ENCODE results near the gene RNF207. TPM values are rescaled to one million over a fixed set of nuclear protein-coding genes. Genes with fewer than 3 reads are reported as not detected.
A peak's percentile ranks its signal among the peaks of the same experiment; 100 is the strongest.

Gene RNF207
- total and polyA plus RNA-seq, 2 of the 13 experiments (the other 11 are each of a cell fraction or from before 2014, with no cell fraction given) = 9.8 to 15.9 TPM

DNA sequence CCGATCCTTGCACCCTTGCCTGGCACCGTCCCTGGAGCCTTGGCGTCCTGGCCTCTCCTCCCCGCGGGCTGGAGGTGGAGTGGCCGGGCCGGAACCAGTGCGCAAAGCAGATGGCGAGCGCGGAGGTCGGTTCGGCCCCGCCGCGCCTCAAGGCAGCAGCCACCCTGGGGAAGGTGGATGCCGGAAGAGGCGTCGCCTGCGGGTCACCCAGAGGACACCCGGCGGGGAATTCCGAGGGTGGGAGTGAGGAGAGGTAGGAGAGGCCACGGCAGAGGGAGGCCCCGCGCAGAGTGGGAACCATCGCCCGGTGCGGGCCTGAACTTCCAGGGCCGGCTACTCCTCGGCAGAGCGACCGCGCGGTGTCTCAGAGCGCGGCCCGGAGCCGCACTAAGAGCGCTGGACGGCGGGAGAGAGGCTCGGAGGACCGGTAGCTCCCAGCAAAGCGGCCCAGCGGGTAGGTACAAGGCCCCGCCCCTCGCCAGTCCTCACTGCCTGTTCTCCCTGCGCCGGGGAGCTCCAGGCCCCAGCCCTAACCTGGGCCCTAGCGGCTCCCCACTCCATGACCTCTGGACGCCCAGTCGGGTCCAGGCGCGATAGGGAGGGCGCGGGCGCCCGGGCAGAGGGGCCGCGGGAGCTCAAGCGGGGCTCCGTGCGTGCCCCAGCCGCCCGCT, at the start of gene RNF207 (continued):
- TF ChIP-seq, protein P1, sequence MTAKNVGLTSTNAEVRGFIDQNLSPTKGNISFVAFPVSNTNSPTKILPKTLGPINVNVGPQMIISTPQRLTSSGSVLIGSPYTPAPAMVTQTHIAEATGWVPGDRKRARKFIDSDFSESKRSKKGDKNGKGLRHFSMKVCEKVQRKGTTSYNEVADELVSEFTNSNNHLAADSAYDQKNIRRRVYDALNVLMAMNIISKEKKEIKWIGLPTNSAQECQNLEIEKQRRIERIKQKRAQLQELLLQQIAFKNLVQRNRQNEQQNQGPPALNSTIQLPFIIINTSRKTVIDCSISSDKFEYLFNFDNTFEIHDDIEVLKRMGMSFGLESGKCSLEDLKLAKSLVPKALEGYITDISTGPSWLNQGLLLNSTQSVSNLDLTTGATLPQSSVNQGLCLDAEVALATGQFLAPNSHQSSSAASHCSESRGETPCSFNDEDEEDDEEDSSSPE (CRISPR knock-in tag; IDR thresholded peaks at IDR 0.05) = peak; percentile 67; the same call in 1 of the 2 replicates
- TF ChIP-seq SMARCE1 (IDR thresholded peaks at IDR 0.05; ENCODE audit: borderline replicate concordance) (no peak), SOX6 (IDR thresholded peaks at IDR 0.05) (no peak), SOX6 (CRISPR knock-in tag; IDR thresholded peaks at IDR 0.05) (peak; percentile 55), ONECUT2 (CRISPR knock-in tag; IDR thresholded peaks at IDR 0.05) (no peak), AGO1 (IDR thresholded peaks at IDR 0.05; ENCODE audit: low read depth, low read length, poor library complexity, severe bottlenecking) (no peak), ZSCAN21 (CRISPR knock-in tag; IDR thresholded peaks at IDR 0.05; ENCODE audit: borderline replicate concordance) (no peak), EZH2 (conservative IDR thresholded peaks at IDR 0.05; ENCODE audit: low read depth, low read length) (no peak), IRX3 (CRISPR knock-in tag; IDR thresholded peaks at IDR 0.05; ENCODE audit: borderline replicate concordance, low read depth) (0 out of 2 replicates have a peak, but pooled peaks have one; percentile 58), NCOR1 (IDR thresholded peaks at IDR 0.05; ENCODE audit: borderline replicate concordance, low read length) (no peak), SMC3 (IDR thresholded peaks at IDR 0.05; ENCODE audit: low read length) (no peak)
- TF ChIP-seq, protein P2, sequence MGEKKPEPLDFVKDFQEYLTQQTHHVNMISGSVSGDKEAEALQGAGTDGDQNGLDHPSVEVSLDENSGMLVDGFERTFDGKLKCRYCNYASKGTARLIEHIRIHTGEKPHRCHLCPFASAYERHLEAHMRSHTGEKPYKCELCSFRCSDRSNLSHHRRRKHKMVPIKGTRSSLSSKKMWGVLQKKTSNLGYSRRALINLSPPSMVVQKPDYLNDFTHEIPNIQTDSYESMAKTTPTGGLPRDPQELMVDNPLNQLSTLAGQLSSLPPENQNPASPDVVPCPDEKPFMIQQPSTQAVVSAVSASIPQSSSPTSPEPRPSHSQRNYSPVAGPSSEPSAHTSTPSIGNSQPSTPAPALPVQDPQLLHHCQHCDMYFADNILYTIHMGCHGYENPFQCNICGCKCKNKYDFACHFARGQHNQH (CRISPR knock-in tag; IDR thresholded peaks at IDR 0.05) = peak; percentile 61; the same call in 1 of the 2 replicates
- TF ChIP-seq, protein P3, sequence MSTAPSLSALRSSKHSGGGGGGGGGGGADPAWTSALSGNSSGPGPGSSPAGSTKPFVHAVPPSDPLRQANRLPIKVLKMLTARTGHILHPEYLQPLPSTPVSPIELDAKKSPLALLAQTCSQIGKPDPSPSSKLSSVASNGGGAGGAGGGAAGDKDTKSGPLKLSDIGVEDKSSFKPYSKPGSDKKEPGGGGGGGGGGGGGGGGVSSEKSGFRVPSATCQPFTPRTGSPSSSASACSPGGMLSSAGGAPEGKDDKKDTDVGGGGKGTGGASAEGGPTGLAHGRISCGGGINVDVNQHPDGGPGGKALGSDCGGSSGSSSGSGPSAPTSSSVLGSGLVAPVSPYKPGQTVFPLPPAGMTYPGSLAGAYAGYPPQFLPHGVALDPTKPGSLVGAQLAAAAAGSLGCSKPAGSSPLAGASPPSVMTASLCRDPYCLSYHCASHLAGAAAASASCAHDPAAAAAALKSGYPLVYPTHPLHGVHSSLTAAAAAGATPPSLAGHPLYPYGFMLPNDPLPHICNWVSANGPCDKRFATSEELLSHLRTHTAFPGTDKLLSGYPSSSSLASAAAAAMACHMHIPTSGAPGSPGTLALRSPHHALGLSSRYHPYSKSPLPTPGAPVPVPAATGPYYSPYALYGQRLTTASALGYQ (CRISPR knock-in tag; IDR thresholded peaks at IDR 0.05) = peak; percentile 42; the same call in 1 of the 2 replicates
- TF ChIP-seq, protein P4, sequence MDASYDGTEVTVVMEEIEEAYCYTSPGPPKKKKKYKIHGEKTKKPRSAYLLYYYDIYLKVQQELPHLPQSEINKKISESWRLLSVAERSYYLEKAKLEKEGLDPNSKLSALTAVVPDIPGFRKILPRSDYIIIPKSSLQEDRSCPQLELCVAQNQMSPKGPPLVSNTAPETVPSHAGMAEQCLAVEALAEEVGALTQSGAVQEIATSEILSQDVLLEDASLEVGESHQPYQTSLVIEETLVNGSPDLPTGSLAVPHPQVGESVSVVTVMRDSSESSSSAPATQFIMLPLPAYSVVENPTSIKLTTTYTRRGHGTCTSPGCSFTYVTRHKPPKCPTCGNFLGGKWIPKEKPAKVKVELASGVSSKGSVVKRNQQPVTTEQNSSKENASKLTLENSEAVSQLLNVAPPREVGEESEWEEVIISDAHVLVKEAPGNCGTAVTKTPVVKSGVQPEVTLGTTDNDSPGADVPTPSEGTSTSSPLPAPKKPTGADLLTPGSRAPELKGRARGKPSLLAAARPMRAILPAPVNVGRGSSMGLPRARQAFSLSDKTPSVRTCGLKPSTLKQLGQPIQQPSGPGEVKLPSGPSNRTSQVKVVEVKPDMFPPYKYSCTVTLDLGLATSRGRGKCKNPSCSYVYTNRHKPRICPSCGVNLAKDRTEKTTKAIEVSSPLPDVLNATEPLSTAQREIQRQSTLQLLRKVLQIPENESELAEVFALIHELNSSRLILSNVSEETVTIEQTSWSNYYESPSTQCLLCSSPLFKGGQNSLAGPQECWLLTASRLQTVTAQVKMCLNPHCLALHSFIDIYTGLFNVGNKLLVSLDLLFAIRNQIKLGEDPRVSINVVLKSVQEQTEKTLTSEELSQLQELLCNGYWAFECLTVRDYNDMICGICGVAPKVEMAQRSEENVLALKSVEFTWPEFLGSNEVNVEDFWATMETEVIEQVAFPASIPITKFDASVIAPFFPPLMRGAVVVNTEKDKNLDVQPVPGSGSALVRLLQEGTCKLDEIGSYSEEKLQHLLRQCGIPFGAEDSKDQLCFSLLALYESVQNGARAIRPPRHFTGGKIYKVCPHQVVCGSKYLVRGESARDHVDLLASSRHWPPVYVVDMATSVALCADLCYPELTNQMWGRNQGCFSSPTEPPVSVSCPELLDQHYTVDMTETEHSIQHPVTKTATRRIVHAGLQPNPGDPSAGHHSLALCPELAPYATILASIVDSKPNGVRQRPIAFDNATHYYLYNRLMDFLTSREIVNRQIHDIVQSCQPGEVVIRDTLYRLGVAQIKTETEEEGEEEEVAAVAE (CRISPR knock-in tag; IDR thresholded peaks at IDR 0.05; ENCODE audit: borderline replicate concordance) = no peak
